ENCODE results near the gene PRXL2B.

Gene PRXL2B

GRCh38 chr1:2638466-2639115, 52.0 kb downstream of the PRXL2B start:
- no peak for DNase-seq

DNA sequence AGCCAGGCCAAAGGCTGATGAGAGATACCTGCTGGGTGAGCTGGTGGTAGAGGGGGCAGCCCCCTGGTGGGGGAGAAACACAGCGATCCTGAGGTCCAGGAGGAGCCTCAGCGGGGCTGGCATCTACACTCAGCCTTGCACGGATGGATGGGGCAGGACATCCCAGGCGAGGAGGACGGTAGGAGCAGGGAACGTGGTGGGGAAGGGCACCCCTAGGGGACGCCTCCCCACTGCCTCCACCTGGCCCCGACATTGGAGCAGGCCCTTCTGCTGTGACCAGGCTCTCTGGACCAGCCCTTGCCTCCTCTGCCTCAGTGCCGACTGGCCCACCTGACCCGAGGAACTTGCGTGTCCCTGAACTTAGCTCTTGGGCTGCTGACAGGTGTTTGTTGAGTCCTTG, 52.6 kb downstream of the PRXL2B start:
- no peak for DNase-seq

GRCh38 chr1:2639607-2640521, 53.3 kb downstream of the PRXL2B start:
- DNase-seq, result no peak

DNA sequence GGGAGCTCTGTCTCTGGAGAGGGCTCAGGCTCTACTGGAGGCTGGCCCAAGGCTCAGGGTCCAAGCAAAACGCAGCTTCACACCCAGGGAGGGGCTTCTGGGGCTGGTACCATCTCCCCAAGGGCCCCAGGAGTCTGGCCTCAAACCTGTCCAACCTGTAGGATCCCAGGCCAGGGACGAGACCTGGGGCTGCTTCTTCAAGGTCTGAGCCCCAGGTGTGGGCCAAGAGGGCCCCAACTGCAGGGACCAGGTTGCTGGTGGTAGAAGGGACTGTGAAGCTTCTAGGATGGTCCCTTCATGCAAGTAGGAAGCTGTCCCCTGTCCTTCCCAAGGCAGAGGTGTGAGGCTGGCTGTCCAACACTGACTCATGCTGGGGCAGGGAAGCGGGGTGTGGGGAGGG, 54.0 kb downstream of the PRXL2B start:
- no peak for DNase-seq

Measured in DMS53 (cell line).